Activated CD8-positive, alpha-beta memory T cell treated with anti-CD3 and anti-CD28 coated beads, Interleukin-2, amount 50 U/mL, for 4 hours (primary cell): ENCODE measurements around the gene COL5A1.
"Not testable (repeated sequence)": the region's sequence is repeated elsewhere in the genome, so short reads cannot be mapped to it uniquely, and the experiment has no call there.

Source experiments
- DNase-seq: peaks from one replicate; pipeline ENCODE4 v3.0.0-alpha.2; 2020

The COL5A1 gene

DNA sequence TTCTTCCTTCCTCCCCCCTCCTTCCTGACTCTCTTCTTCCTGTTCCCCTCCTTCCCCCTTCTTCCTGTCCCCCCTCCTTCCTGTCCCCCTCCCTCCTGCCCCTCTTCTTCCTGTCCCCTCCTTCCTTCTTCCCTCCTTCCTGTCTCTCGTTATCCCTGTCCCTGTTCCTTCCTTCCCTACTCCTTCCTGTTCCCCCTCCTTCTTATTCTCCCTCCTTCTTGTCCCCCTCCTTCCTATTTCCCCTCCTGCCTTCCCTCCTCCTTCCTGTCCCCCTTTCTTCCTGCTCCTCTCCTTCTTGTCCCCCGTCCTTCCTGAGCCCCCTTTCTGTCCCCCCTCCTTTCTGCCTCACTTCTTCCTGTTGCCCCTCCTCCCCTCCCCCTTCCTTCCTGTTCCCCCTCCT is 70.6 kb downstream of the COL5A1 start:
- no peak for DNase-seq

GRCh38 chr9:134712926-134713325 is 71.3 kb downstream of the COL5A1 start:
- no peak for DNase-seq

GRCh38 chr9:134715536-134715935 is 73.9 kb downstream of the COL5A1 start:
- not testable (repeated sequence) for DNase-seq

- DNase-seq: no peak
Measured at GRCh38 chr9:134716067-134716466, 74.5 kb downstream of the COL5A1 start.

DNA sequence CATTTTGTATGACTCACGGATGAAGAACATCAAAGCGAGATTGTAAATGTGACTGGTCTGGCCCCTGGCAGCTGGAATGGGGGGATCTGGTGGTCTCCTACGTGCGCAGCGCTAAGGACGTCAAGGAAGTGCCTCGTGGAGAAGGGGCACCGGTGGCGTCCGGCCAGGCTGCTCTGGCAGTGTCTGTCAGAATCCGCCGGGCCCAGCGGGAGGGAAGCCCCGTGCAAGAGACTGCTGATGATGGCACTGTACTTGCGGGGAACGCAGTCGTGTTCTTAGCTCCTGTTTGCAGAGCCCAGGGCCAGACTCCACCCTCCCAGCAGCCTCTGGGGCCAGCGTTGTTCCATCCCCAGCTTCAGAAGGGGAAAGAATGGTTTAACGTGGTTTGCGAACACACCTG is 75.5 kb downstream of the COL5A1 start:
- DNase-seq: no peak

DNA sequence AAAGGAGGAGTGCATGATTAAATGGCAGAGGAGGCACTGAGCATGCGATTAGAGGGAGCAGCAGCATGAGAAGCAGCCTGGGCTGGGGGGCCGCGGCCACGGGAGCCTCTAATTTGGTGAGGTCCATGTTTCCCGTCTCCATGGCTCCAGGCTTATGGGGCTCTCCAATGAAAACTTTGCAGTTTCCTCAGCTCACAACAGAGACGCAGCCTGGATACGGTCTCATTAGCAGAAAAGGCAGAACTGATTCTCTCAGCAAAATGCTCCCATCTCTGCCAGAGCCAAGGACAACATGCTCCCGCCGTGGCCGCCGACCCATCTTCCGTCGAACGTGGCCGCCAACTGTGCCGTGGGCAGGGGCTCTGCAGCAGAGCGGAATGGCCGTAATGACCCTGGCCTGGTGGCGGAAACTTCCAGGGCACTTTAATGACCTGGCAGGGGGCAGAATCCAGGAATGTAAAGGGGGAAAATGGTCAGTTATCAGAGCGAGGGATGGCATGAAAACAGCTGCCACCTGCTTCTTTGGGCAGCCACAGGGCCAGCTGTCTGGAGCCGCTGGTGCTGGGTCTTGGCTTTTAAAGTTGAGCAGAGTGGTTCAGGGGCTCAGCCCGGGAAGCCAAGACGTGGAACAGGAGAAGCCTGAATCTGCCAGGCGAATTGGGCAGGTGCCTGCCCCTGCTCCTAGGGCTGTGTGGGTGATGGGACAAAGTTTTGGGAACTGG is 76.5 kb downstream of the COL5A1 start:
- no peak for DNase-seq

- DNase-seq: no peak
Measured at GRCh38 chr9:134719331-134719730, 77.7 kb downstream of the COL5A1 start.

- DNase-seq: no peak
Measured at GRCh38 chr9:134720136-134720753, 78.6 kb downstream of the COL5A1 start.

DNA sequence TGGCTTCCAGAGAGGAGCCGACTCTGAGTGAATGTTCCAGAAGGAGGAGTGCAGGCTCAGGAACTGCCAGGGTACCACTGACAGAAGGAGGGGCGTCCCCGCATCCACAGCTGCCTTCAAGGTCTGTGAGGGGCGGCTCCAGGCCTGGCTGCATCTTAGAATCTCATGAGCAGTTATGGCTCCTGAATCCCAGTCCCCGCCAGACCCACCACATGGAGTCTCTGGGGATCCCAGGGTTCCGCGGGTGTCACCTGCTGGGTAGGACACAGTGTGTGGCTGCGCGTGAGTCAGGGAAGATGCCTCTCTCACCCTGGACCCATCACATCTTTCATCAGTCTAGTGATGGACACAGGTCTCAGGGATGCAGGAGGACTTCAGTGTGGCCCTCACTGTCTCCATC is 79.2 kb downstream of the COL5A1 start:
- no peak for DNase-seq

- DNase-seq: no peak
Measured at GRCh38 chr9:134721344-134721743, 79.7 kb downstream of the COL5A1 start.

DNA sequence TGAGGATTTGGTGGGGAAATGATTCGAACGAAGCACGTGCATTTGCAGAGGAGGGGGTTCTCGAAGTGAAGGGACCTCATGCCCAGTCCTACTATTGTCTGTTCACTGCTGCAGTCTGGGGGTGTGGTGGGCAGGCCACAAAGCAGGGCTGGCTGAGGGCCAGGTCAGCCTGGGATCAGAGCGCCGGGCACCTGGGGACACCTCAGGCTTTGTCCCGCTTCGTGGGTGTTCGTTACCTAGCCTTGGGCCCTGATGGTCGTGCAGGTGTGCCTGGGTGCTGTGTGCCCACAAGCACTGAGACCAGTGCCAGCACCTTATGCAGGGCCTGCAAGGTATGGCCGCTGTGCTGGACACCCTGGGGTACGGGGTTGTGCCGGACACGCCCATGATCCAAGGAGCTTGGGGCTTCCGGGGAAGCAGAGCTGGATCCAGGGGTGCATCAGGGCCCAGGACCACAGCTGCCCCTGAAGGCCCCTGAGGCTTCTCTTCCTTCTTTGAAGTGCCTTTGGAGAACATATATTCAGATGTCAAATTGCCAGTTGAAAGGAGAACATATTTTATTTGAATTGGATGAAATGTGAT is 80.6 kb downstream of the COL5A1 start:
- no peak for DNase-seq

DNA sequence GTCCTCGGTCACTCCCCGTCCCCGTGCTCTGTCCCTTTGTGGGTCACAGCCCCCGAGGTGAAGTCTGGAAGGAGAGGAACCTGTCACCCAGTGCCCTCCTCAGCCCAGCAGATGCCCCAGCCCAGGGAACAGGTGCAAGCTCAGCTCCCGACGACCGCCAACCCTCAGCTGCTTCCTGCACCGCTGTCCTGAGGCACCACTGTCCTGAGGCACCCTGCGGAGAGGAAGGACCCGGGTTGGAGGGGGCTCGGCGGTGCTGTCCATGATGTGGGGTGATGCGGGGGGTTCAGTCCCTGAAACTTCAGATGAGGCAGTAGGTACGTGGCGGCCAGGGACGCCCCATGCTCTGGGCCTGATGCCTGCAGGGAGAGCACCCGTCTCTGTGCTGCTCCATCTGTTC is 81.4 kb downstream of the COL5A1 start:
- no peak for DNase-seq

- DNase-seq: no peak
Measured at GRCh38 chr9:134723491-134724190, 82.0 kb downstream of the COL5A1 start.

- DNase-seq: no peak
Measured at GRCh38 chr9:134724202-134724911, 82.8 kb downstream of the COL5A1 start.

GRCh38 chr9:134724912-134725604 is 83.5 kb downstream of the COL5A1 start:
- DNase-seq: no peak

DNA sequence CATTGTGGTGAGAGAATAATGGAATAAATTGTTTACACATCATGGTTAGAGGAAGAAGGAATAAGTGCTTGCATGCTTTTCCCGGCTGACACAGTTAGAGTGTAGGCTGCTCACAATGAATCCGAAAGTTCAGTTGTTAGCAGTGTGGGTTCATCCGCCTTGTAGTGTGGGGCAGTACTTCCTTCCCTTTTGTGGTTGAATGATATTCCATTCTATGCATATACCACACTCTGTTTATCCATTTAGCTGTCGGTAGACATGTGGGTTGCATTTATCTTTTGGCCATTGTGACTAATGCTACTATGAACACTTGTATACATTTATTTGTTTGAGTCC is 84.0 kb downstream of the COL5A1 start:
- DNase-seq: no peak

DNA sequence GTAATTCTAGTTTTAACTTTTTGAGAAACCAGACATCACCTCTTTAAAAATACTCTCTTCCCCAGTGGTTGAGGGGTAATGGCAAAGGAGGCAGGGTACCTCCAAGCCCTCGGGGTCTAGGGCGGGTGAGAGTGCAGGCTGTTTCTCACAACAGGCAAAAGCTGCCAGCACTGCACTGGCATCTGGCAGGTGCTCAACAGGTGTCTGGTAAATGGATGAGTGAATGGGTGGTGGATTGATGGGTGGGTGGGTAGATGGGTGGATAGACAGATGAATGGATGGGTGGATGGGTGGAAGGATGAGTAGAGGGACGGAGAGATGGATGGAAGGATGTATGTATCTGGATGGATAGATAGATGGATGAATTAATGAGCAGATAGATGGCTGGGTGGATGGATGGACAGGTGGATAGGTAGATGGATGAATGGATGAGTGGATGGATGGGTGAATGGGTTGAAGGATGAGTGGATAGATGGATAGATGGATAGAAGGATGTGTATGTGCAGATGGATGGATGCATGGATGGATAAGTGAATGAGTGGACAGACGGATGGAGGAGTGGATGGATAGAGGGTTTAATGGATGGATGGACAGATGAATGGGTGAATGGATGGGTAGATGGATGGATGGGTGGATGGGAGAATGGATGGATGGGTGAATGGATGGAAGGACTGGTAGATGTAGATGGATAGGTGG is 84.6 kb downstream of the COL5A1 start:
- DNase-seq: no peak

DNA sequence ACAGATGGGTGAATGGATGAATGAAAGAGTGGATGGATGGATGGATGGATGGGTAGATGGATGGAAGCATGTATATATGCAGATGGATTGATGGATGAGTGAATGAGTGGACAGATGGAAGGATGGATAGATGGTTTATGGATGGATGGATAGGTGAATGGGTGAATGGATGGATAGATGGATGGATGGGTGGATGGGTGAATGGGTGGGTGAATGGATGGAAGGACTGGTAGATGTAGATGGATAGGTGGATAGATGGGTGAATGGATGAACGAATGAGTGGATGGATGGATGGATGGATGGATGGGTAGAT is 85.1 kb downstream of the COL5A1 start:
- DNase-seq: no peak

DNA sequence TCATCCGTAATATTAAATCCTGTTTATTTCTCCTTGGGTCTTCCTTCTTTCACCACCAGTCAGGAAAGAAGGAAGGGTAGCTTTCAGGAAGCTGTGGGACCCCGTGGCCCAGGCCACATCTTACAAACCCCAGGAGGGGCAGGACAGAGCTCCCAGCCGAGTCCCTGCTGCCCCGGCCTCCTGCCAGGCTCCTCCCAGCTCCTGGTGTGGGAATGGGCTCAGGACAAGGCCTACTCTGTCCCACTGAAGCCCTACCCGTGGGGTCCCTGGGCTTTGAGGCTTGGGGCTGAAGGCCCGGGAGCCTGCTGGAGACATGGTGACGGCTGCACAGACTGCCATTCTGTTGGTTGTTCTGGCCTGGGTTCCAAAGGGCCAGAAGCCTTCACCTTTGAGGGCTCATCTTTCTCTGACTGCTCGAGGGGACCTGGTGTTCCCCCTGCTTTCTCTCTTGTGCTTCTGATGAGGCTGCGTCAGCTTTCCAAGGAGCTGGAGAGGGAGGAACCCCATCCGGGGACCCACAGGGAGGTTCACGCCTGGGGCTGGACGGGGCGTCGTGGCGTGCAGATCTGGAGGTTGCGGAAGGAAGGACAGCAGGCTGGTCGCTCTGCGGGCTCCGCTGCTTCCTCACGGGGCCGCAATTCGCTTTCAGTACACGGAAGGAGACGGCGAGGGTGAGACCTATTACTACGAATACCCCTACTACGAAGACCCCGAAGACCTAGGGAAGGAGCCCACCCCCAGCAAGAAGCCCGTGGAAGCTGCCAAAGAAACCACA is 86.6 kb downstream of the COL5A1 start:
- no peak for DNase-seq

DNA sequence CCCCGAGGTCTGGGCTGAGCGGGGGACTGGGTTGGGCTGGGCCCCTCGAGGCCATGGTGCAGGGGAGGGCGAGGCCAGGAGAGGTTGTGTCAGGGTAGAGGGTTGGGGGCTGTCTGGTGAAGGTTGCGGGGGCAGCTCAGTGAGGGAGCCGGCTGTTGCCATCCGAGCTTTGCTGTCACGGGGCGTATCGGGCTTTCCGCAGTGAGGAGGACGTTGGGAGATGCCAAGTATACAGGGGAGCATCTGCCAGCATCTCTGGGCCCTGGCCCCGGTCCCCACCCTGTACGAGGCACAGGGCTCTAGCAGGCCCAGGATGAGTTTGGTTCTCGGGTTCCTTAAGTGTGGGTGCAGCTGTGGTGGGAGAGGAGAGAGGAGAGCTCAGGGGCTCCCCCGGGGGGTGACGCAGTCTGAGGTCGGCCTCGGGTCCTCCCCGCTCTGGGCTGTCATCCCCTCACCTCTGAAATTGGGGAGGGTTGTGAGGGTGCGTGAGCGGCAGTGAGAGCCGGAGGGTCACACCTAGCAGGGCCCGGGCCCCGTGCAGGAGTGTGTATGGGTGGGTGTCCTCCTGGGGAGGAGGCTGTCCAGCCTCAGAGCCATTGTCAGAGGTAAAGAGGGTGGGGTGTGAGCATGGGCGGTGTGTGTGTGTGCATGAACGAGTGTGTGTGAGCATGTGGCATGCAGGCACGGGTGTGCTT is 87.3 kb downstream of the COL5A1 start:
- no peak for DNase-seq
